GM19463 (cell line): Measurements from ENCODE around the gene IL3RA.
"Not testable (repeated sequence)": the region's sequence is repeated elsewhere in the genome, so short reads cannot be mapped to it uniquely, and the experiment has no call there.

Source experiments
- ATAC-seq: cut with Tn5 transposase; IDR thresholded peaks from one replicate; pipeline ENCODE4 v1.9.1; 2021; ENCODE audit warnings: mild to moderate bottlenecking, moderate library complexity; ENCODE audit not compliant: unreplicated experiment

IL3RA gene

GRCh38 chrX:1327651-1328304 is 8.8 kb upstream of the IL3RA start:
- peak; percentile 45 for ATAC-seq

- no peak for ATAC-seq
These were observed 6.0 kb upstream of the IL3RA start for GRCh38 chrX:1330605-1331004.

- not testable (repeated sequence) for ATAC-seq
These were observed 4.2 kb upstream of the IL3RA start for GRCh38 chrX:1332433-1332832.

- no peak for ATAC-seq
These were observed 1.7 kb upstream of the IL3RA start for GRCh38 chrX:1334854-1335253.

GRCh38 chrX:1336948-1337779 is 579 bp downstream of the IL3RA start:
- peak; percentile 26 for ATAC-seq

- ATAC-seq: no peak
These were observed 5.1 kb downstream of the IL3RA start for GRCh38 chrX:1341545-1342184.

GRCh38 chrX:1349606-1350005 is 13.0 kb downstream of the IL3RA start:
- not testable (repeated sequence) for ATAC-seq

GRCh38 chrX:1351981-1352714 is 15.6 kb downstream of the IL3RA start:
- ATAC-seq: no peak

- no peak for ATAC-seq
These were observed 17.7 kb downstream of the IL3RA start for GRCh38 chrX:1354036-1355019.

GRCh38 chrX:1355131-1356046 is 18.8 kb downstream of the IL3RA start:
- no peak for ATAC-seq

- no peak for ATAC-seq
These were observed 21.4 kb downstream of the IL3RA start for GRCh38 chrX:1357993-1358392.

GRCh38 chrX:1358793-1359476 is 22.4 kb downstream of the IL3RA start:
- ATAC-seq: no peak

- ATAC-seq: no peak
These were observed 22.9 kb downstream of the IL3RA start for GRCh38 chrX:1359477-1359873.

GRCh38 chrX:1360171-1360570 is 23.6 kb downstream of the IL3RA start:
- ATAC-seq: no peak

- ATAC-seq: no peak
These were observed 24.7 kb downstream of the IL3RA start for GRCh38 chrX:1361275-1361674.

GRCh38 chrX:1361910-1362309 is 25.3 kb downstream of the IL3RA start:
- no peak for ATAC-seq

GRCh38 chrX:1366363-1366762 is 29.8 kb downstream of the IL3RA start:
- ATAC-seq: not testable (repeated sequence)

GRCh38 chrX:1368385-1368698 is 31.8 kb downstream of the IL3RA start:
- ATAC-seq: no peak
